Adipose tissue (tissue), 3 donors: ENCODE measurements around the gene FABP2. TPM values are rescaled to one million over a fixed set of nuclear protein-coding genes. Genes with fewer than 3 reads are reported as not detected.

Source experiments
- H3K27ac ChIP-seq: one replicate; pipeline ENCODE4 v1.5.1; 2013; ENCODE audit warnings: low read depth, low read length
- WGBS, 3 donors: extraction: QIAGEN DNeasy Blood & Tissue Kit; methylation state at CpG; one replicate each; pipeline ENCODE4 v1.1.7; 2013; 5-methylcytosine and 5-hydroxymethylcytosine counted together
- polyA plus RNA-seq, 3 donors: library from polyadenylated mRNA; stranded (reverse); fragments of 200-250 nt; gene quantifications; one replicate each; pipeline ENCODE4 v1.2.3, GENCODE V29; 2013
- donor health status: healthy with polysubstance abuse.
- donor health status: Bipolar disorder and iron deficiency.
- donor health status: healthy.

FABP2 gene
- polyA plus RNA-seq, 3 donors: 0.03 to 0.22 (median 0.09) TPM

GRCh38 chr4:119317990-119318389 is 3.9 kb downstream of the FABP2 start:
- no peak overlapping the region for H3K27ac ChIP-seq
- WGBS, 3 donors: 68 to 72% (median 69%) methylated on average over 2 of the region's 2 CpGs

DNA sequence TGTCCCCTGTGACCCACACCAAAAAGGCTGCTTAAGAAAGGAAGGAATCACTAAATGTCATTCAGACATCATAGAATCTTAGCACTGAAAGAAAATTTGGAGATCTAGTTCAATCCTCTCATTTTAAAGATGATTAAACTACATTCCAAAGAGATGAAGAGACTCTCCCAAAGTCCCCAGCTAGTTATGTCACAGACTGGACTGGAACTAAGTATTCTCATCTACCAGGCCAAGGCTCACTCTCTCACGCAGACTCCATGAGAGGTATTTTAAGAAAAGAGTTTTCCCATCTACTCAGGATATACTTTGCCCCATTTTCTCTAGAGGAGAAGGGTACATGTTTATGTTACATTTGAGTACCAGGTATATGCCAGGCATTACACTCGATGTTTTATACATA is 6.9 kb downstream of the FABP2 start:
- H3K27ac ChIP-seq: no peak overlapping the region
- WGBS, 3 donors: 61 to 73% (median 69%) methylated on average over 2 of the region's 2 CpGs

DNA sequence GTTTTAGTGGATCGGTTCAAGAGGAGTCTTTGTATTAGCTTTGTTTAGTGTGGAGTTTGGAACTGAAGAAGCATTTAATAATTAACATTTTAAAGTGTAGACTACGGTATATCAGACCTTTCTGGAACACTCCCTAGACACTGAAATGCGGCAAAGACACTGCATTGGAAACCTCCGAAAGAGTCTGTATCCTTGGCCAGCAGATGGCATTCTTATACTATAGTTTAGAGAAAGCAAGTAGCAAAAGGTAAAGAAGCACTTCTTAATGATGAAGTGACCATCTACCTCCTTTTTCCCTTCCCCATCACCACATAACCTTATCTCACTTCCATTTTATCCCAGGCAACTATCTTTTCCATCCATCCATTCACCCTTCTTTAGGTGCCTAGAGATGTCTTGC is 7.6 kb downstream of the FABP2 start:
- H3K27ac ChIP-seq: no peak overlapping the region
- 11 to 20% (median 20%) methylated on average over 4 of the region's 4 CpGs for WGBS, 3 donors

GRCh38 chr4:119313237-119313636 is 8.7 kb downstream of the FABP2 start:
- H3K27ac ChIP-seq: no peak overlapping the region

DNA sequence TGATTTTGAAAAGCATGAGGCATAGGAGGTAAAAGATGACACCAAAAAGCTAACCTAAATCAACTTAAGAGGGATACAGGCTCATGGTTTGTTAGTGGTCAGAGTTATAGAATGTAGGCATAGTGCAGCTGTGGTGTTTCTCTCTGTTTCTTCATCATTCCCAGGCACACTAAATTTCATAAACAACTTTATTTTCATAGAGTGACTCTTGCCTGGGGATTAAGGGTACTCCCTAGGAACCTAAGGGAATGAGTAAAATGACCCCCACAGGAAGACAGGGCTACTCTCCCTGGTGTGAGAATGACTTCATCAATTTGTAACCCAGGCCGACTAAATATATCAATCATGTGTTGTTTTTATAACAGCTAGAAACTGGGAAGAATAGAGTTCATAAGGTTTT is 11.1 kb downstream of the FABP2 start:
- 65 to 77% (median 74%) methylated on average over 1 of the region's 1 CpG for WGBS, 3 donors
- no peak overlapping the region for H3K27ac ChIP-seq

DNA sequence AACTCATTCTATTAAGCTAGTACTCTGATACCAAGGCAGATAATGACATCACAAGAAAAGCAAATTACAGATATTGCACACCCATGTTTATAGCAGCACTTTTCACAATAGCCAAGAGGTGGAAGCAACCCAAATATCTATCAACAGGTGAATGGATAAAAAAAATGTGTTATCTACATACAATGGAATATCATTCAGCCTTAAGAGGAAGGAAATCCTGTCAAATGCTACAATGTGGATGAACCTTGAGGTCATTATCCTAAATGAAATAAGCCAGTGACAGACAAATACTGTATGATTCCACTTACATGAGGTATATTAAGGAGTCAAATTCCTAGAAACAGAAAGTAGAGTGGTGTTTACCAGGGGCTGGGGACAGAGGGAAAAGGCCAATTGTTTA is 14.3 kb downstream of the FABP2 start:
- no peak overlapping the region for H3K27ac ChIP-seq

GRCh38 chr4:119304431-119304830 is 17.5 kb downstream of the FABP2 start:
- no peak overlapping the region for H3K27ac ChIP-seq

DNA sequence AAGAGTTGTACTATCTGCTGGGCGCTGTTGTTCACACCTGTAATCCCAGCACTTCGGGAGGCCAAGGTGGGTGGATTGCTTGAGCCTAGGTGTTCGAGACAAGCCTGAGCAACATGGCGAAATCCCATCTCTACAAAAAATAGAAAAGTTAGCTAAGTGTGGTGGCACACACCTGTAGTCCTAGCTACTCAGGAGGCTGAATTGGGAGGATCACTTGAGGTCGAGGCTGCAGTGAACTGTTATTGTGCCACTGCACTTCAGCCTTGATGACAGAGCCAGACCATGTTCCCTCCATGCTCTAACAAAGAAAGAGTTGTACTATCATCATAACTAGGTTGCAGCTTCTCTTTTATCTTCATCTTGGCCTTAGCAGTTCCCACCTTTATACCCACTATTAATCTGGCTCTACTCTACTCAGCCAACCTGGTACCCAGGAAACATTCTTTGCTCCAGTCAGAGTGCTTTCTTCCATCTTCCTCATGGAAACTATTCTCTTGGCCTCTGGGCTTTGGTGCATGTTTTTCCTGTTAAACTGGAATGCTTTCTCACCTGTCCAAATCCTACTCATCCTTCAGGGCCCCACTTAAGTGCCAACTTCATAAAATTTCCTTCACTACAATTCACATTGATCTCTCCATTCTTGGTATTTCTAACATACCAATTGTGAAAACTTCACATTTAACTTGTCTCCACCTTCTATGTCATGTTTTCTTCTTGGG is 18.2 kb downstream of the FABP2 start:
- WGBS, 3 donors: 89 to 96% (median 95%) methylated on average over 5 of the region's 5 CpGs
- no peak overlapping the region for H3K27ac ChIP-seq

- 70 to 86% (median 80%) methylated on average over 5 of the region's 5 CpGs for WGBS, 3 donors
- H3K27ac ChIP-seq: no peak overlapping the region
Observed at GRCh38 chr4:119302073-119302832, 19.7 kb downstream of the FABP2 start.

DNA sequence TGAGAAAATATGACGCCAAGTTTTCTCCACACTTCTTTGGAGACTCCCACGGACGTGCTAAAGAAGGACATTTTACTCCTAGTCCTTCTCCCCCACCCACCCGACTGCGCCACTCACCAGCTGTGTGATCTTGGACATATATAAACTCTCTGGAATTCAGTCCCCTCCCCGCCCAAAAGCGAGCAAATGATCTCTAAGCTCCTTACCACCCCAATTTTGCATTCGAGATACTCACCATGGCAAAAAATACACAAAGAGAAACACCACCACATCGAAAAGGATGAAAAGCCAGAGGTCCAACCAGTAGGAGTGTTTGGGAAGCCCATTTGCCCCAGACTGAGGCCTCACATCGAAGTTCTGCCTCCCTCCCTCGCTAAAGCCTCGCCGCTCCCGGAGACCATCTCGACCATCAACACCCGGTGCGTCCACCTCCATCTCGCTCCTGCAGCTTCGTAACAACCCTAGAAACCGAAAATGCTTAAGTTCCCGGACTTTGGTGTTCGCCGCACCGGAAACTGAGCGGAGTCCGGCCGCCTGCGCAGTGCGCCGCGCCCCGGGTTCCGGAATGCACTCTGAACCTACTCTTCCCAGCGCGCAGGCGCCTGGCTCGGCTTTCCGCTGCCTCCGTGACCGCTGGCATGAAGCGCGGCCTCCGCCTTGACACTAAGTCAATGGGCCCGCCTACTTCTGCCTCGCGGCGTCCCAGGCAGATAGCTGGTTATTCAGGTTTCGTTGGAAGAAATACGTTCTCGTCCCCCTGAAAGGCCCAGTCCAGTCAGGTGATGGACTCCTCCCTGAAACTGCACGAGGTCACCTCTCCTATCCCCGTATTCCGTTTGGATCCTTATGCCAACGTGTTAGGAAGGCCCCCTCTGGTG is 21.6 kb downstream of the FABP2 start:
- 0 to 1% (median 0%) methylated on average over 54 of the region's 54 CpGs for WGBS, 3 donors

GRCh38 chr4:119299741-119300100 is 22.2 kb downstream of the FABP2 start:
- peak overlapping the region; percentile 86 for H3K27ac ChIP-seq
- WGBS, 3 donors: 0 to 1% (median 0%) methylated on average over 9 of the region's 9 CpGs

More for the DNA sequence above, 21.6 kb downstream of the FABP2 start:
- peak overlapping the region; percentile 86 for H3K27ac ChIP-seq

GRCh38 chr4:119299260-119299671 is 22.7 kb downstream of the FABP2 start:
- H3K27ac ChIP-seq: no peak overlapping the region
- WGBS, 3 donors: 0 to 4% (median 2%) methylated on average over 2 of the region's 2 CpGs

- no peak overlapping the region for H3K27ac ChIP-seq
- 91 to 100% (median 96%) methylated on average over 1 of the region's 1 CpG for WGBS, 3 donors
Observed at GRCh38 chr4:119297795-119298194, 24.1 kb downstream of the FABP2 start.

DNA sequence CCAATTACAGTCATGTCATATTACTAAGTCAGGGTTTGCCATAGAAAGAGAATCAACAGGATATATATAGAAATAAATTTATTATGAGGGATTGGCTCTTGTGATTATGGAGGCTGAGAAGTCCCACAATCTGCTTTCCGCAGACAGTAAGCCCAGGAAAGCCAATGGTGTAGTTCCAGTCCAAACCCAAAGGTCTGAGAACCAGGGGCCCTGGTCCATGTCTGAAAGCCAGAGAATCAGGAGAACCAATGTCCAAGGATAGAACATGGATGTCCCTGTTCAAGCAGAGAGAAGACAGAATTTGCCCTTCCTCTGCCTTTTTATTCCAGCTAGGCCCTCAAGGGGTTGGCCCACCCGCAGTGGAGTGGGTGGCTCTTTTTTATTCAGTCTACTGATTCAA is 25.6 kb downstream of the FABP2 start:
- WGBS, 3 donors: 87 to 98% (median 96%) methylated on average over 2 of the region's 2 CpGs
- no peak overlapping the region for H3K27ac ChIP-seq

DNA sequence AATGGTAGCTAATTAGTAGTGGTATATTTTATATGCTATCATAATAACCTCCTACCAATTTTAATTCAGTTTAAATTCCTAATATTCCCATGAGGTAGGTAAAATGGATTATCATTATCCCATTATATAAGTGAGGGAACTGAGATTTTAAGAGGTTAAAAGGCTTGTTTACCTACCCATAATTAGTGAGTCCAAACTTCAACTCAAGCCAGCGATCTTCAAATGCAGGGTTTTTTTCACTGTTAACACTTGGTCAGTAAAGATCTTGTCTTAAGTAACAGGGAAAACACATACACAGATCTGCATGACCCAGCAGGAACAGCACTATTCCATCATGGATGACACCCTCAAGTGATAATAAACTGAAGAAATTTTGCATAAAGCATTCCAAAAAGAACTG is 31.3 kb downstream of the FABP2 start:
- WGBS, 3 donors: 32 to 96% (median 87%) methylated on average over 1 of the region's 1 CpG
- no peak overlapping the region for H3K27ac ChIP-seq

GRCh38 chr4:119289313-119289712 is 32.6 kb downstream of the FABP2 start:
- H3K27ac ChIP-seq: no peak overlapping the region
- WGBS, 3 donors: 95 to 99% (median 97%) methylated on average over 5 of the region's 5 CpGs

DNA sequence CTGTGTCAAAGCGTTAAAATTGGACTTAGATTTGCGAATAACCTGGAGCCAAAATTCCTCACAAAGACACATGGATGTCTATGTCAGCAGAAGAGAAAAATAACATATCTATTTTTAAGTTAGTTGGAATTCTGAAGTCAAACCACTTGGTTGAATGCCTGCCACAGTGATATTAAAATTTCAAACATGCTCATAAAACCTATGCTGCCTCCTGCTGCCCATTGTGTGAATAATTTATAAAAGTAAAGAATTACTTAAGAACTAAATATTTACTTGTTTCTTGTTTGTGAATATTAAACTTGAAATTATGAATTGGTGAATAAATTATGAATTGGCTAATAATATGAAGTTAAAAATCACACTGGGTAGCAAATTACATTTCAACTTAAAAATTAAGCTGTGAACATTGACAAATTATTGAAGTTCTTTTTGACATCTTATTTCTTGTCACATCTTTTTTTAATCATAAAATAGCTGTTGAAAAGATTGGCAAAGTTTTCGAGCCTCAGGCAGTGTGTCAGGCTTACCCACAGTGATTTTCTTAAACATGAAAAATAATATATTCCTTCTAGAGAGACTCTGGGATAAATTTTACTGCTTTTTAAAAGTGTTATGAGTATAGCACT is 35.4 kb downstream of the FABP2 start:
- H3K27ac ChIP-seq: no peak overlapping the region
- 32 to 65% (median 48%) methylated on average over 3 of the region's 3 CpGs for WGBS, 3 donors

GRCh38 chr4:119284876-119285780 is 36.8 kb downstream of the FABP2 start:
- WGBS, 3 donors: 8 to 23% (median 16%) methylated on average over 4 of the region's 4 CpGs
- H3K27ac ChIP-seq: no peak overlapping the region
